ENCODE results near the gene LGI4.

Gene LGI4

DNA sequence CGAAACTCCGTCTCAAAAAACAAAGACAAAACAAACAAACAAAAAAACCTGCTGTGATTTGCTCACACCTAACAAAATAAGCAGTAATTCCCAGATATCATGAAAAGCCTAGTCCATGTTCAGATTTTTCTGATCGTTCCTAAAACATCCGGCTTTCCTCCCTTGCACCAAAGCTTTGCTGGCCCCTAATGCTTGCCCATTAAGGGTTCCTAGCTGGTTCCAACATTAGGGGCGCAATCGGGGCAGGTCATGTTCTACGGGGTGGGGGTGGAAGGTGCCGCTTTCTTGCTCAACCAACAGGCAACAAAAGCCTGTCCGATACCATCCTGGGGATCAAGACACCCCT lies 44.7 kb downstream of the LGI4 start:
- no peak overlapping the region for H3K4me3 ChIP-seq (ENCODE audit: low read depth, low read length)
- no peak for DNase-seq (ENCODE audit: low read depth)
- no peak for TF ChIP-seq CTCF (IDR thresholded peaks at IDR 0.05; ENCODE audit: control insufficient read depth, extremely low read depth, insufficient read depth)

DNA sequence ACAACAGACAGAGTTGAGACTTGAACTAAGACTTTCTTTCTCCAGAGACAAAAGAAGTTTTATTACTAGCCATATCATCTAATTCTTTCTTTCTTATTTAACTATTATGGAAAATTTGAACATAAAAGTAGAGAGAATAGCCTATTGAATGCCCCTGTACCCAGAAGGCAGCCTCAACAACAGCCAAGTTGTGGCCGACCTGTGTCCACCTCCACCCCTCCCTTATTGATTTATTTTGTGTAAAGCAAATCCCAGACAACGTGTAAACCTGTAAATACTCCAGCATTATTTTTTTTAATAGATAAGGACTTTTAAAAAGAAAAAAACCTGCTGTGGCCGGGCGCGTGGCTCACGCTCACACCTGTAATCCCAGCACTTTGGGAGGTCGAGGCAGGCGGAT lies 45.3 kb downstream of the LGI4 start:
- TF ChIP-seq CTCF (IDR thresholded peaks at IDR 0.05; ENCODE audit: control insufficient read depth, extremely low read depth, insufficient read depth): no peak
- H3K4me3 ChIP-seq (ENCODE audit: low read depth, low read length): no peak overlapping the region
- no peak for DNase-seq (ENCODE audit: low read depth)

DNA sequence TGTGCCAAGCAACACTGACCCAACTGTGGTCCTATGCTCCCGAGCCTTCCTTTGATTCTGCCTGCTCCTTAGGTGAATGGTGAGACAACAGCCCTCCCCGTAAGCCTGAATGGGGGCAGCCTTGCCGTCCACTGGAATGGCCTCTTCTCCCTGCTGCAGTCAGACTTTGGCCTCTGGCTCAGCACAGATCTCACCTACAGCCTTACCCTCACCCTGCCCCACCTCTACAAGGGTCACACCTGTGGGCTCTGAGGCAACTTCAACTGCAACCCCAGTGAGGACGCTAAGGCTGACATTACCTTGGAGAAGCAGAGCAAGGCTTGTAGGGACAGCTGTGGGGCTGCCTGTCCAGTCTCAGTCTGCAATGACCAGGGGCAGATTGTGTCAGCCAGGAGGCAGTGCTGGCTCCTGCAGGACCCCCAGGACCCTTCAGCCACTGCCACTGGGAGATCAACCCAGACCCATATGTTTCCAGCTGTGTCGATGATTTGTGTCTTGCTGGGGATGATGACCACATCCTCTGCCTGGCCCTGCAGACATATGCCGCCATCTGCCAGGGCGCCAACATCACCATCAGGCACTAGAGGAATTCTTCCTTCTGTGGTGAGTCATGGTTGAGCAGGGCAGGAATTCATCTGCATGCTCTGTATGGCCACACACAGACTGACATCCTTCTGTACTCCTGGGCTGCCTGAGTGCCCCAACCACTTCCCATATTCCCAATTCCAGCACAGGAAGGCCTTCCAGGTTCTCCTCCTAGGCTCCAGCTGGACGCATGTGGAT lies 46.5 kb downstream of the LGI4 start:
- no peak for DNase-seq (ENCODE audit: low read depth)
- H3K4me3 ChIP-seq (ENCODE audit: low read depth, low read length): no peak overlapping the region
- TF ChIP-seq CTCF (IDR thresholded peaks at IDR 0.05; ENCODE audit: control insufficient read depth, extremely low read depth, insufficient read depth): no peak

- no peak for TF ChIP-seq CTCF (IDR thresholded peaks at IDR 0.05; ENCODE audit: control insufficient read depth, extremely low read depth, insufficient read depth)
- no peak for DNase-seq (ENCODE audit: low read depth)
Observed at GRCh38 chr19:35087393-35087792, 47.5 kb downstream of the LGI4 start.

GRCh38 chr19:35086455-35086854 lies 48.4 kb downstream of the LGI4 start:
- no peak overlapping the region for H3K4me3 ChIP-seq (ENCODE audit: low read depth, low read length)
- TF ChIP-seq CTCF (IDR thresholded peaks at IDR 0.05; ENCODE audit: control insufficient read depth, extremely low read depth, insufficient read depth): no peak
- no peak for DNase-seq (ENCODE audit: low read depth)

More at GRCh38 chr19:35087393-35087792, 47.5 kb downstream of the LGI4 start:
- no peak overlapping the region for H3K4me3 ChIP-seq (ENCODE audit: low read depth, low read length)

DNA sequence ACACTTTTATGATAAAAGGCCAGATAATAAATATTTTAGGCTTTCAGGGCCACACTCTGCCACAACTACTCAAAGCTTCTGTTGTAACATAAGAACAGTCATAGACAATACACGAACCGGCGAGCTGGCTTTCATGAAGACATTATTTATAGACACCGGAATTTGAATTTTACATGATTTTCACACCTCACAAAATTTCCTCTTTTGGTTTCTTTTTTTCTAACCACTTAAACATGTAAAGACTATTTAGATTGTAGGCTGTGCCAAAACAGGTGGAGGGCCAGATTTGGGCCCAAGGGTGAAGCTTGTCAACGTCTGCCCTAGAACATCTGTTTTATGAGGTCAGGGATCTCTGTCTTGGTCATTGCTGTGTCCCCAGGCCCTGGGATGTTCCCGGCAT lies 48.9 kb downstream of the LGI4 start:
- TF ChIP-seq CTCF (IDR thresholded peaks at IDR 0.05; ENCODE audit: control insufficient read depth, extremely low read depth, insufficient read depth): no peak
- DNase-seq (ENCODE audit: low read depth): no peak
- no peak overlapping the region for H3K4me3 ChIP-seq (ENCODE audit: low read depth, low read length)

GRCh38 chr19:35084509-35084762 lies 50.4 kb downstream of the LGI4 start:
- no peak overlapping the region for H3K4me3 ChIP-seq (ENCODE audit: low read depth, low read length)
- DNase-seq (ENCODE audit: low read depth): no peak
- TF ChIP-seq CTCF (IDR thresholded peaks at IDR 0.05; ENCODE audit: control insufficient read depth, extremely low read depth, insufficient read depth): no peak

Data from LNCaP clone FGC (cell line).